Measurements from ENCODE around the gene NPIPB8.
"Not testable (repeated sequence)": the region's sequence is repeated elsewhere in the genome, so short reads cannot be mapped to it uniquely, and the experiment has no call there.

NPIPB8 gene

GRCh38 chr16:28637765-28638164 lies at the start of gene NPIPB8:
Gene NPIPB8 (plus strand): TSS chr16:28638065. CDS start chr16:28638361, 296 bp downstream.
- not testable (repeated sequence) for DNase-seq (ENCODE audit: low spot score); H3K9me3 ChIP-seq (ENCODE audit: severe bottlenecking); H3K4me3 ChIP-seq (ENCODE audit: severe bottlenecking); H3K27me3 ChIP-seq (ENCODE audit: insufficient read depth, poor library complexity, severe bottlenecking); ATAC-seq (ENCODE audit: low read depth); H3K36me3 ChIP-seq (ENCODE audit: low read depth)
- Histone ChIP-seq H3K4me1 (ENCODE audit: insufficient read depth, poor library complexity, severe bottlenecking) (peaks cover 27% of the 10 kb centered on the region), H3K27ac (ENCODE audit: poor library complexity, severe bottlenecking) (peak within 1 kb of the TSS; percentile 93)

GRCh38 chr16:28589069-28589468 lies 48.8 kb upstream of the NPIPB8 start:
- no peak overlapping the region for H3K4me3 ChIP-seq (ENCODE audit: severe bottlenecking)
- peaks cover 3% of the 10 kb centered on the region; the same call in 1 of the 2 replicates for H3K36me3 ChIP-seq (ENCODE audit: low read depth)

GRCh38 chr16:28589930-28590329 lies 47.9 kb upstream of the NPIPB8 start:
- ATAC-seq (ENCODE audit: low read depth) (no peak), DNase-seq (ENCODE audit: low spot score) (no peak)
- TF ChIP-seq CTCF (IDR thresholded peaks at IDR 0.05; ENCODE audit: poor library complexity, severe bottlenecking), result no peak
- H3K4me3 ChIP-seq (ENCODE audit: severe bottlenecking), result no peak overlapping the region
- no peaks in the 10 kb centered on the region for H3K27me3 ChIP-seq (ENCODE audit: insufficient read depth, poor library complexity, severe bottlenecking)
- no peaks in the 10 kb centered on the region for H3K9me3 ChIP-seq (ENCODE audit: severe bottlenecking)
- peaks cover 3% of the 10 kb centered on the region; the same call in 1 of the 2 replicates for H3K36me3 ChIP-seq (ENCODE audit: low read depth)
- H3K4me1 ChIP-seq (ENCODE audit: insufficient read depth, poor library complexity, severe bottlenecking), result peaks cover 8% of the 10 kb centered on the region
- H3K27ac ChIP-seq (ENCODE audit: poor library complexity, severe bottlenecking), result no peak overlapping the region

More at GRCh38 chr16:28589069-28589468, 48.8 kb upstream of the NPIPB8 start:
- no peaks in the 10 kb centered on the region for H3K9me3 ChIP-seq (ENCODE audit: severe bottlenecking)
- H3K4me1 ChIP-seq (ENCODE audit: insufficient read depth, poor library complexity, severe bottlenecking), result peaks cover 8% of the 10 kb centered on the region
- no peaks in the 10 kb centered on the region for H3K27me3 ChIP-seq (ENCODE audit: insufficient read depth, poor library complexity, severe bottlenecking)
- no peak for ATAC-seq (ENCODE audit: low read depth)
- TF ChIP-seq CTCF (IDR thresholded peaks at IDR 0.05; ENCODE audit: poor library complexity, severe bottlenecking), result no peak
- DNase-seq (ENCODE audit: low spot score), result no peak
- H3K27ac ChIP-seq (ENCODE audit: poor library complexity, severe bottlenecking), result no peak overlapping the region

- Histone ChIP-seq H3K27me3 (ENCODE audit: insufficient read depth, poor library complexity, severe bottlenecking) (no peaks in the 10 kb centered on the region), H3K9me3 (ENCODE audit: severe bottlenecking) (no peaks in the 10 kb centered on the region), H3K4me3 (ENCODE audit: severe bottlenecking) (no peak overlapping the region), H3K27ac (ENCODE audit: poor library complexity, severe bottlenecking) (no peak overlapping the region), H3K4me1 (ENCODE audit: insufficient read depth, poor library complexity, severe bottlenecking) (peaks cover 8% of the 10 kb centered on the region), H3K36me3 (ENCODE audit: low read depth) (peaks cover 2% of the 10 kb centered on the region; the same call in 1 of the 2 replicates)
- DNase-seq (ENCODE audit: low spot score), result no peak
- TF ChIP-seq CTCF (IDR thresholded peaks at IDR 0.05; ENCODE audit: poor library complexity, severe bottlenecking), result no peak
- no peak for ATAC-seq (ENCODE audit: low read depth)
Measured at GRCh38 chr16:28590384-28591340, 47.2 kb upstream of the NPIPB8 start.

GRCh38 chr16:28591355-28591754 lies 46.5 kb upstream of the NPIPB8 start:
- no peak for ATAC-seq (ENCODE audit: low read depth)

More at GRCh38 chr16:28591355-28591754, 46.5 kb upstream of the NPIPB8 start:
- Histone ChIP-seq H3K4me1 (ENCODE audit: insufficient read depth, poor library complexity, severe bottlenecking) (peaks cover 8% of the 10 kb centered on the region), H3K36me3 (ENCODE audit: low read depth) (no peaks in the 10 kb centered on the region), H3K9me3 (ENCODE audit: severe bottlenecking) (no peaks in the 10 kb centered on the region), H3K27ac (ENCODE audit: poor library complexity, severe bottlenecking) (no peak overlapping the region), H3K4me3 (ENCODE audit: severe bottlenecking) (no peak overlapping the region), H3K27me3 (ENCODE audit: insufficient read depth, poor library complexity, severe bottlenecking) (no peaks in the 10 kb centered on the region)
- no peak for TF ChIP-seq CTCF (IDR thresholded peaks at IDR 0.05; ENCODE audit: poor library complexity, severe bottlenecking)
- no peak for DNase-seq (ENCODE audit: low spot score)
